ENCODE data around the gene ADCY6.
A peak's percentile ranks its signal among the peaks of the same experiment; 100 is the strongest.

Gene ADCY6

DNA sequence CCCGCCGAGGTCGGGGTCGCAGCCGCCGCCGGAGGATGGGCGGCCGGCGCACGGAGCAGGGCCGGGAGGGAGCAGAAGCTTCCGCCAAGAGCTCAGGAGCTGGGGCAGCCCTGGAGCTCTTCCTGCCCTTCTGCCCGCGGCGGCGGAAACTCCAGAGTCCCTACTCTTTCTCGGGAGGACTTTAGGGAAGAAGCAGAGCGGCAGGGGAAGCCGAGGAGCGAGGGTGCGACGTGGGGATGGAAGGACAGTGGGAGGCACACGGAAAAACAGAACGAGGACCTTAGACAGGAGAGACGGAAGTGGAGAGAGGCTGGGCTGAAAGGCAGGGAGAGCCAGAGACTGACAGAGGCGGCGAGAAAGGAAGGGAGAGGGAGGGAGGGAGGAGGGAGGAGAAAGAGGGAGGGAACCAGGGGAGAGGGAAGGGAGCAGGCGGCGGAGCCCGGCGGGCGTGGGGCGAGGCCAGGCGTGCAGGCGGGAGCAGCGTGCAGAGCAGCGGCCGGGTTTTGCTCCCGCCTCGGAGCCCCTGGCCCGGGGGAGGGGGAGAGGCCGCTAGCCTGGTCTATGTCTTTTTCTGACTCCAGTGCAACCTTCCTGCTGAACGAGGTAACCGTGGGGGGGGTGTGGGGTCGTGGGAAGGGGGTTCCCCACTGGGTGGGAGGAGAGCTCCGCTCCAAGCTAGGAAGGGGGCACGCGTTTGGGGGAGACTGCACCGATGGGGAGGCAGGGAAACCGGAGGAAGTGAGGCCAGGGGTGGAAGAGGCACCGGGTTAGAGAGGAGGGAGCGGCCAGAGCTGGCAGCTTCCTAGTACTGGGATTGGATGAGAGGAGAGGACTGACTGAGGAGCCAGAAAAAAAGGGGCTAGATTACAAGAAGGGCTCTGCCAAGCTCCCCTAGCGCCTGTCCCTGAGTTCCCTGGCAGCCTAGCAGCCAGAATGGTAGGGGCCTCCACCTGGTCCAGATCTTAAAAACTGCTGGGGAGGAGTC is 26.5 kb upstream of the ADCY6 start:
- DNase-seq: peak; percentile 22

DNA sequence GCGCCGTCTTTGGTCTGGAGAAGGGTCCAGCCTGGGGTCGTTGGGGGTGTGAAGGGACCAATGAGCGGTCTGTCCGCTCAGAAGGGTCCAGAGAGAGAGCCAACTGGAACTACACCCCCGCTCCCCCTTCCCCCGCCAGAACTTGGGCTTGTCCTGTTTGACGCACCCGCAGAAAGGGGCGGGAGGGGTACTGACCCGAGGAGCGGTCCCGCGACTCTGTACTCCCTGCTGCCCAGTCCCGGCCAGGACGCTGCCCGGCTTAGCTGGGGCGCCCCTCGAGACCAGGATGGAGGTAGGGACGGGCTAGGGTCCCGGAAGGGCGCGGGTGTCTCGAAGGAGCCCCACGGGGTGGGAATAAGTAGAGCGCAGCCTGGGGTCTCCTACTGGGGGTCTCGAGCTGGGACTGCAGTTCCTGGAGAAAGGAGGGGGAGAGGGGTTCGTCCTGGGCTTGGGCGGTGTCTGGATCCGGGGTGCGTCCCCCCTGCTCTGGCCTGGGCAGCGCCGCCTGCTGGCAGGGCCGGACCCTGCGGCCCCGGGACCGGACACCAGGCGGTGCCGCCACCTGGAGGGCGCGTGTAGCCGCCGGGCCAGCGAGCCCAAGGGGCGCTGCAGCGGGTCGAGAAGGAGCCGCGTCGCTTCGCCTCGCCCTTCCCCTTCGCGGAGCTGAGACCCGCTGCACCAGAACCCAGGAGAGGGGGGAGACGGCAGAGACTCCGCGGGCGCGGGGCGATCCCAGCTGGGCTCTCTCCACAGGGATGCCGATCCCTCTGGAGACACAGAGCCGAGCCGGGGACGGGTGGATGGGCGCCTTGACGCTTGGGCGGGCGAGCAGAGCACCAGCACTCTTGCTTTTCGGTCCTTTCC is 25.6 kb upstream of the ADCY6 start:
- no peak for DNase-seq

DNA sequence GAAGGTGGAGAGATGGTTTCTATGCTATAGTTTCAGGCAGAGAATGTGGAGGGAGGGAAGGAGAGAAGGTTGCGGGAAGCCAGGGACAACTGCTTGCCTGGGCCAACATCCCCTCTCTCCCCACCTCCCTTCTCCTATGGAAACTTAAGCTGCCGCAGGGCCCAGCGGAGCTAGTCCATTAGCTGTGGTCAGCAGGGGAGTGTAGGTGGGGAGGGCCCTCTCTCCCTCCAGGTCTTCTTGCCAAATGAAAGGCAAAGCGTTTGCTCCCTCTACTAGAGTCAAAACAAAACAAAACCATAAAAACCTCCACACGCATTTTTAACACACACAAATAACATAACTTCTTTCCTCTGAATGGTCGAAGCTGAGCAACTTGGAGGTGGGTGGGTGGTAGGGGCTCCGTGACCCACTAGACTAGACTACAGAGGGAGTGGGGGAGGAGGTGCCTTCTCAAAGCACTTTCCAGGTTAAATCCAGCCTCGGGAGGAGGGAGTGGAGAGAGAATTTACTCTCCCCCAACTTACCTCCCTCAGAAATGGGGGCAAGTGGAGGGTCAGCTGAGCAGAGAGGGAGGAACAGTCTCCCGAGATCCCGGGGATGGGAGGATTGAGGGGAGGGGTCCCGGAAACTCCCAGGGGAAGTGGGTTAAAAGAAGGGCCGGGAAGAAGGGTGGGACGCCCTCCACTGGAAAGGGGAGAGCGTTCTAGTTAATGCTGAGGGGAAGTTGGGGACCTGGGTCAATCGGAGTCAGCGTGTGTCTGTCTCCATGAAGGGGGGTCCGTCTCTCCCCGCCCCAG is 24.8 kb upstream of the ADCY6 start:
- DNase-seq: no peak

DNA sequence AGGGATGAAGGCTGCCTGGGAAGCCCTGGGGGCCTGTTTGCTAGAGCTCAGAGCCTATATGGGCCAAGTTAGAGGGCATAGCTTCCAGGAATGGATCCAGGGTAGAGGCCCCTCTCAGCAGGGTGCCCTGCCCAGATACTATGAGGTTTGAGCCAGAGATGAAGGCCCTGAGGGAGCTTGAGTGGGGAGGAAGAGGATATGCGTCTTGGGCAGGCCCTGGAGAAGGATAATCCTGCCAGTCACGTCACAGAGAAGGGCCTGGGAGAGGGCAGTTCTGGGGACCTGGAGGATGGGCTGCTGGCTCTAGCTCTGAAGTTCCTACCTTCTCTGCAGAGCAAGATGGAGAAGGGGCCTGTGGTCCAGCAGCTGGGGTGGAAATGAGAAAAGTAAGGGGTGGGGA is 23.5 kb upstream of the ADCY6 start:
- DNase-seq: no peak

- DNase-seq: no peak
Measured at GRCh38 chr12:48811437-48812090, 22.7 kb upstream of the ADCY6 start.

GRCh38 chr12:48810903-48811431 is 22.1 kb upstream of the ADCY6 start:
- DNase-seq: no peak

DNA sequence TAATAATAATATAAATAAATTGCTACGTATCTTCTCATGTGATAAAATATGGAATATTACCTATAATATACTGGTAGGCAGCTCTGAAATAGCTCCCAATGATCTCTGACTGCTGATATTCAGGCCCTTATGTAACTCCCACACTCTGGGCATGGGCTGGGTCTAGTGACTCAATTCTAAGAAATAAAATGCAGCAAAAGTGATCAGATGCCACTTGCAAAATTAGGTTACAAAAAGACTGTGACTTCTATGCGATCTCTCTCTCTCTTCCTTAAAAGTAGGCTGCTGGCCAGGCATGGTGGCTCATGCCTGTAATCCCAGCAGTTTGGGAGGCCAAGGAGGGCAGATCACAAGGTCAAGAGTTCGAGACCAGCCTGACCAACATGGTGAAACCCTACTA is 19.1 kb upstream of the ADCY6 start:
- no peak for DNase-seq

DNA sequence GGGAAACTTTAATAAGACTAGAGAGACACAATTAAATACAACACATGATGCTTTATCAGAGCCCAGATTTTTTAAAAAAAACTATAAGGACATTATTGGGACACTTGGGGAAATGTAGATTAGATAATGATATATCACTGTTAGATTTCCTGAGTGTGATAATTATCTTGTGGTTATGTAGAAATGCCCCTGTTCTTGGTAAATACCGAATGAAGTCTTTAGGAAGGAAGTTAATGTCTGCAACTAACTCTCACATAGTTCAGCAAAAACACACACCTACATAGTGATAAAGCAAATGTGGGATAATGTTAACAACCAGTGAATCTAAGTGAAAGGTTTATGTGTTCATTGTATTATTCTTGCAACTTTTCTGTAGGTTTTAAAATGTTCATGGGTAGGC is 14.8 kb upstream of the ADCY6 start:
- DNase-seq: no peak

DNA sequence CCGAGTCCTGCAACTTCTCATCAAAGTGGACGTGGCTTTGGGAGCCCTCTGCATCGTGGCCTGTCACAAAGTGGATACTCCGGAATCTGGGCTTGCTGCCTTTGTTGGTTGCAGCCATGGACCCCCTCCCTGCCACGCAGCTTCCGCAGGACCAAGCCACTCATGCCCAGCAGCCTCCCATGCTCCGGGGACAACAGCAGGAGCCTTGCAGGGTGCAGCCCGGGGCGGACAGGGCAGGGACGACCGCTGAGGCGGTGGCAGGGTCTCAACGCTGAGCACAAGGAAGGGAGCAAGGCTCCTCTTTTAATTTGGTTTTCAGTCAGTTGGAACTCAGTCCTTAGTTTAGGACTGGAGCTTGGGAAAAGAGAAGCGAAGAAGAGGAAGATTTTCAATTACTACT is 12.1 kb upstream of the ADCY6 start:
- no peak for DNase-seq

DNA sequence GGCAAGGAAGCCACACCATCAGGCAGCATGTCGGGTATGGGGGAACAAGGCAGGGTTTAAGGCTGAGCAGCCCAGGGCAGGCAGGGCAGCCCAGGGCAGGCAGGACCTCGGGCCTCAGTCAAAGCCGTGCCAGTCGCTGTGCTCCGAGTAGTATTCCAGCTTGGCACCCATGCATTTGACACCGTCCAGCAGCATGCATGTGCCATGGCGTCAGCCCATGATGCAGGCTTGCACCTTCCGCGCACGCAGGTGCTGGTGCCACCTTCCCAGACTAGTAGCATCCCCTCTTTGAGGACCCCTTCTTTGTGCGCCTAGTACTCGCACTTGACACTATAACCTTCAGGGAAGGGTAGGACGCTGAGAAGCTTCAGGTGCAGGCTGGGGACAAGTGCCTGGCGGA is 11.6 kb upstream of the ADCY6 start:
- no peak for DNase-seq

GRCh38 chr12:48796976-48797375 is 8.1 kb upstream of the ADCY6 start:
- no peak for DNase-seq

DNA sequence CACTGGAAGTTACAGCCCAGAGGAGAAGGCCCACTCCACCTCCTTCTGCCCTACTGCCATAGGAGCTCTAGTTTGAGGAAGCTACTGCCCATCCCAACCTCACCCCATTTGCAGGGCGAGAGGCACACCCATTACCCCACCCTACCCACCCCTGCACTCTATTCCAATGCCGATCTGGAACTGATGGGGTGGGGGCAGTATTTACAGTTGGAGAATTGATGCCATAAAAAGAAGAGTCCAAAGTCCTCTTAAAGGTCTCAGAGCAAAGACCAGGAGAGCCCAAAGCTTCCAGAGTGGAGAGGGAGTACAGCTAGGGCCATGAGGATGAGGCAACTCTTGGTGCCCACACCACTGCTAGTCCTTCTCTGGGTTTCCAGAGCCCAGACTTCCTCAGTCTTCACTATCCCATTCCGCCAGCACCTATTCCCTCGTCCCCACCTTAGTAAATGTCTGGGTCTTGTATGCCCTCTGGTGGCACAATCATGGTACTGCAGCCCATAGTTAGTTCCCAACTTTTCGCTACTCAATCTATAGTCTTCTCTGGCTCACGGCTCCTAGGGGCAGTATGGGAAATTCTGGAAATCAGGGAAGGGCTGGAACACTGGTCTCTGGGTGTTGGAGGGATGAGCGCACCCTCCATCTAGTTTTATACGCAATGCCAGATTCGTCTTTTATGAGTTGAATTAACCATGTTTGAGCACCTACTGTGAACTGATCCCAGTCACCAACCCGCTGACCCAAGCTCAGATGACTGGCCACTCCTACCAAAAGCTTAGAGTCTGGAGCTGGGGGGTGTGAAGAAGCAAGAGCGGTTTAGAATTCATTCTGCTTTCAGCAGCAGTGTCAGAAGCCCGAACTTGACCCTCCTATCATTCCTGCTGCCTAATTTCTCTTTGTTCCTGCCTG is 6.9 kb upstream of the ADCY6 start:
- peak; percentile 45 for DNase-seq

- no peak for DNase-seq
Measured at GRCh38 chr12:48794870-48795269, 6.0 kb upstream of the ADCY6 start.

GRCh38 chr12:48793696-48794095 is 4.8 kb upstream of the ADCY6 start:
- DNase-seq: no peak

DNA sequence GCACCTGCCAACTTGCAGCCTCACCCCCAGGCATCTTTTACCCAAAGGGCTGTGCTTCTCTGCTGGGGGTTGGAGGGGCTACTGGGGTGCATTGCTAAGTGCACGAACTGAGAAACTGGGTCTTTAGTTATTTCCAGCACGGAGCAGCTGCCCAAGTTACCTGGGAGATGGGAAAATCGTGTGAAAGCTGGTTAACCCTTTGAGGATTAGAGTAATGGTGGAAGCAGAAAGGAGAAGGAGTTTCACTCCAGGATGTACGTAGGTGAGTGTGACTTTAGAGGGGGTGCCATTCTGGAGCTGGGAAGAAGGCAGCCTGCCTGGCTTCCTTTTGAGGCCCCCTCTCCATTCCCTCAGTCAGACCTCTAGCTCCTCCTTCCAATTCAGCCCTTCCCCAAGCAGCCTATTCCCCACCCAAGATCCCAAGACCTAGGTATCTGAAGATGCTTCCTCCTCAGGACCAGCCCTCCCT is 1.0 kb upstream of the ADCY6 start:
- no peak for DNase-seq

GRCh38 chr12:48788524-48788853 is 400 bp downstream of the ADCY6 start:
- DNase-seq: no peak

- no peak for DNase-seq
Measured at GRCh38 chr12:48787791-48788523, 932 bp downstream of the ADCY6 start.

DNA sequence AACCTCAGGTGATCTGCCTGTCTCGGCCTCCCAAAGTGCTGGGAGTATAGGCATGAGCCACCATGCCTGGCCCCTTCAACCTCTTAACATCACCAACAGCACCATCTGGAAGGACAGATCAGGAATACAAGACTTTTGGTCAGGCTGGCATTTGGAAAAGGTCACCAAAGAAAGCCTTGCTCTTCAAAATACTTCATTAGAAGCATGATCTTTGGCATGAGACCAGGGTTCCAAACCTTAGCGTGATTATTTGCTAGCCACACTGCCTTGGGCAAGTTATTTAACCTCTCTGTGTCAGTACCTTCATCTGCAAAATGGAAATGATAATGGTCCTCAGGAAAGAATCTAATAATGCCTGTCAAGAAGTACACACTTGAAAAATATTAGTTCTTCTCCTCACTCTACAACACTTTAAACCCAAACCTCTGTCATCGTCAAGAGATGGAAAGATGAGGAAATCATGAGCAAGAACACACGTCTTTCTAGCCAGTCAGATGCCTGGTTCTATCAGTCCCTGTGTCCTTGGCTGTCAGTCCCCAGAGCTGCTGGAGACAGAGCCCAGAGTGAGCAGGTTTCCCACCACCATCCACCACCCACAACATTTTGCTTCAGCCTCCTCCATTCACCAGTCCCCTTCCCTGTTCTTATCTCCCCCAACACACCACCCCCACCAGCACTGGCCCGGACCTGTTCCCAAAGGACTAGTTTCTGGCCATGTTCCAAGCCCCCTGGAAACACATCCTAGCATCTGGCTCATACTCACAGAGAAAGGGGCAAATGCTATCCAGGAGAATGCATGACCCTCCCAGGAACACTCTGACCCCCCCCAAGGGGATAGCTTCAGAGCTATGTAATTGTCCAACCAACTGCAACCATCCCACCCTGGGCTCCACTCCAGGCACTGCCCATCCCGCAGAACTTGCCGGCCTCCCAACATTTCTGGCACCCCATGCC is 2.0 kb downstream of the ADCY6 start:
- DNase-seq: no peak

- no peak for DNase-seq
Measured at GRCh38 chr12:48783432-48783831, 5.5 kb downstream of the ADCY6 start.

All from NCI-H446 treated with DMSO at 0.1 percent for 48 hours (cell line).